HepG2 (cell line): Measurements from ENCODE around the gene C2orf81. TPM values are rescaled to one million over a fixed set of nuclear protein-coding genes. Genes with fewer than 3 reads are reported as not detected.

ENCODE experiments used
- ARID5B ChIP-seq: IDR thresholded peaks from 2 replicates; pipeline ENCODE4 v1.4.0; 2020; ENCODE audit warnings: mild to moderate bottlenecking, missing genetic modification reagents
- ESRRA ChIP-seq: sonication (generic); formaldehyde crosslinking; IDR thresholded peaks from 2 replicates; pipeline ENCODE4 v1.5.1; 2020; ENCODE audit warnings: mild to moderate bottlenecking, low read depth, missing genetic modification reagents
- HOXA7 ChIP-seq: sonication (generic); formaldehyde crosslinking; IDR thresholded peaks from 2 replicates; pipeline ENCODE4 v1.8.1; 2022; ENCODE audit warnings: mild to moderate bottlenecking, missing genetic modification reagents, moderate library complexity
- KDM1A ChIP-seq: IDR thresholded peaks from 2 replicates; pipeline ENCODE4 v1.6.1; 2016; ENCODE audit warnings: missing compliant biosample characterization
- MLXIP ChIP-seq: sonication (generic); formaldehyde crosslinking; IDR thresholded peaks from 2 replicates; pipeline ENCODE4 v1.9.0; 2021; ENCODE audit warnings: missing genetic modification reagents, borderline replicate concordance
- NPAS2 ChIP-seq: sonication (generic); formaldehyde crosslinking; IDR thresholded peaks from 2 replicates; pipeline ENCODE4 v1.8.0; 2022; ENCODE audit warnings: mild to moderate bottlenecking, missing genetic modification reagents, borderline replicate concordance
- RELA ChIP-seq: sonication (generic); formaldehyde crosslinking; IDR thresholded peaks from 2 replicates; pipeline ENCODE4 v1.4.0; 2020; ENCODE audit warnings: missing genetic modification reagents
- SRSF1 ChIP-seq: fragments of 200-400 bp; formaldehyde crosslinking; optimal IDR thresholded peaks from 2 replicates; pipeline ENCODE3; 2017; ENCODE audit warnings: mild to moderate bottlenecking, low read depth, low read length, moderate library complexity
- TGIF2 ChIP-seq: IDR thresholded peaks from 2 replicates; pipeline ENCODE4 v1.6.1; 2016; ENCODE audit warnings: control low read depth, missing compliant biosample characterization
- ZNF207 ChIP-seq: fragments of 450-650 bp; IDR thresholded peaks from 2 replicates; pipeline ENCODE4 v1.6.1; 2016; ENCODE audit warnings: antibody characterized with exemption, borderline replicate concordance
- ZNF225 ChIP-seq: sonication (generic); formaldehyde crosslinking; IDR thresholded peaks from 2 replicates; pipeline ENCODE4 v1.4.0; 2020; ENCODE audit warnings: mild to moderate bottlenecking, missing genetic modification reagents
- ZNF232 ChIP-seq: sonication (generic); formaldehyde crosslinking; IDR thresholded peaks from 2 replicates; pipeline ENCODE4 v1.4.0; 2020; ENCODE audit warnings: missing genetic modification reagents, borderline replicate concordance
- ZNF33B ChIP-seq: sonication (generic); formaldehyde crosslinking; IDR thresholded peaks from 2 replicates; pipeline ENCODE4 v1.5.1; 2020; ENCODE audit warnings: mild to moderate bottlenecking, missing genetic modification reagents
- ZNF432 ChIP-seq: sonication (generic); formaldehyde crosslinking; IDR thresholded peaks from 2 replicates; pipeline ENCODE4 v1.5.0; 2020; ENCODE audit warnings: missing genetic modification reagents, mild to moderate bottlenecking, borderline replicate concordance
- ZNF609 ChIP-seq: sonication (generic); formaldehyde crosslinking; IDR thresholded peaks from 2 replicates; pipeline ENCODE4 v1.4.0; 2020; ENCODE audit warnings: mild to moderate bottlenecking, missing genetic modification reagents, borderline replicate concordance
- polyA plus RNA-seq, 8 experiments: library from polyadenylated mRNA; depleted of rRNA in 3 of 8; stranded (reverse) in 7 of 8; unstranded in 1 of 8; fragments of >200 nt; fragmentation: Illumina TruSeq in 4 of 8; extraction: Trizol in 4 of 8; gene quantifications; 2 replicates each; pipeline versions ENCODE4 v1.2.1 to v1.2.3, GENCODE V29; 2011 to 2016; ENCODE audit warnings: low read depth in 4 of 8, missing spikeins in 1 of 8, mixed read lengths in 1 of 8; ENCODE audit not compliant: insufficient read depth in 1 of 8
- total RNA-seq, 5 experiments: library from RNA; depleted of rRNA; stranded (reverse); fragments of >200 nt; fragmentation: Illumina TruSeq; extraction: Trizol; gene quantifications; 2 replicates each; pipeline ENCODE4 v1.2.3, GENCODE V29; 2016; ENCODE audit warnings: low read depth in 1 of 5

The C2orf81 gene
- total and polyA plus RNA-seq, 2 of the 13 experiments (the other 11 are each of a cell fraction or from before 2014, with no cell fraction given), result 0.15 to 0.17 TPM

- TF ChIP-seq HOXA7 (no peak), NPAS2 (no peak), ZNF232 (CRISPR knock-in tag) (peak; percentile 76; the same call in 1 of the 2 replicates), MLXIP (0 out of 2 replicates have a peak, but pooled peaks have one; percentile 26), ZNF609 (CRISPR knock-in tag) (no peak), ARID5B (CRISPR knock-in tag) (no peak), ESRRA (no peak), ZNF225 (CRISPR knock-in tag) (peak; percentile 89), ZNF207 (no peak), ZNF432 (CRISPR knock-in tag) (no peak), TGIF2 (CRISPR knock-in tag) (peak; percentile 25; the same call in 1 of the 2 replicates), SRSF1 (no peak), ZNF33B (no peak), KDM1A (CRISPR knock-in tag) (no peak), RELA (CRISPR knock-in tag) (peak; percentile 65; the same call in 1 of the 2 replicates)
Observed at GRCh38 chr2:74391580-74392448, 29.6 kb downstream of the C2orf81 start (continued).
